Measurements from ENCODE around the gene ACAN.

The ACAN gene

GRCh38 chr15:88803241-88803919, at the start of gene ACAN:
Gene ACAN (plus strand): TSS chr15:88803436. CDS start chr15:88836207, 32,771 bp downstream.
- Histone ChIP-seq H3K4me1 (ENCODE audit: control insufficient read depth in 2 of 2, insufficient read depth in 2 of 2, low read length in 2 of 2) (no peaks in the 10 kb centered on the region), H3K9me3 (ENCODE audit: control insufficient read depth in 2 of 2, low read length in 2 of 2) (no peaks in the 10 kb centered on the region), H3K27me3 (ENCODE audit: control insufficient read depth in 2 of 2, insufficient read depth in 2 of 2, low read length in 2 of 2) (peaks cover 10% of the 10 kb centered on the region in 2 donors), H3K9ac (ENCODE audit: low read depth in 1 of 2, low read length in 2 of 2) (no peak within 1 kb of the TSS), H3K4me3 (ENCODE audit: low read length in 2 of 2) (no peak within 1 kb of the TSS), H3K27ac (ENCODE audit: low read depth in 2 of 2, low read length in 2 of 2) (no peak within 1 kb of the TSS), H3K36me3 (ENCODE audit: control insufficient read depth in 2 of 2, insufficient read depth in 2 of 2, low read length in 2 of 2) (no peaks in the 10 kb centered on the region)

GRCh38 chr15:88756521-88756920, 46.7 kb upstream of the ACAN start:
- Histone ChIP-seq H3K27ac (ENCODE audit: low read depth in 2 of 2, low read length in 2 of 2) (no peak overlapping the region), H3K4me3 (ENCODE audit: low read length in 2 of 2) (no peak overlapping the region), H3K27me3 (ENCODE audit: control insufficient read depth in 2 of 2, insufficient read depth in 2 of 2, low read length in 2 of 2) (no peaks in the 10 kb centered on the region), H3K36me3 (ENCODE audit: control insufficient read depth in 2 of 2, insufficient read depth in 2 of 2, low read length in 2 of 2) (no peaks in the 10 kb centered on the region), H3K9ac (ENCODE audit: low read depth in 1 of 2, low read length in 2 of 2) (no peak overlapping the region), H3K9me3 (ENCODE audit: control insufficient read depth in 2 of 2, low read length in 2 of 2) (no peaks in the 10 kb centered on the region), H3K4me1 (ENCODE audit: control insufficient read depth in 2 of 2, insufficient read depth in 2 of 2, low read length in 2 of 2) (no peaks in the 10 kb centered on the region)

GRCh38 chr15:88756921-88757320, 46.3 kb upstream of the ACAN start:
- no peaks in the 10 kb centered on the region for H3K4me1 ChIP-seq (ENCODE audit: control insufficient read depth in 2 of 2, insufficient read depth in 2 of 2, low read length in 2 of 2)
- H3K4me3 ChIP-seq (ENCODE audit: low read length in 2 of 2): no peak overlapping the region
- no peaks in the 10 kb centered on the region for H3K9me3 ChIP-seq (ENCODE audit: control insufficient read depth in 2 of 2, low read length in 2 of 2)
- no peak overlapping the region for H3K9ac ChIP-seq (ENCODE audit: low read depth in 1 of 2, low read length in 2 of 2)
- H3K27ac ChIP-seq (ENCODE audit: low read depth in 2 of 2, low read length in 2 of 2): no peak overlapping the region
- H3K27me3 ChIP-seq (ENCODE audit: control insufficient read depth in 2 of 2, insufficient read depth in 2 of 2, low read length in 2 of 2): no peaks in the 10 kb centered on the region
- no peaks in the 10 kb centered on the region for H3K36me3 ChIP-seq (ENCODE audit: control insufficient read depth in 2 of 2, insufficient read depth in 2 of 2, low read length in 2 of 2)

- H3K27me3 ChIP-seq (ENCODE audit: control insufficient read depth in 2 of 2, insufficient read depth in 2 of 2, low read length in 2 of 2): no peaks in the 10 kb centered on the region
- H3K27ac ChIP-seq (ENCODE audit: low read depth in 2 of 2, low read length in 2 of 2): no peak overlapping the region
- H3K36me3 ChIP-seq (ENCODE audit: control insufficient read depth in 2 of 2, insufficient read depth in 2 of 2, low read length in 2 of 2): no peaks in the 10 kb centered on the region
- no peaks in the 10 kb centered on the region for H3K9me3 ChIP-seq (ENCODE audit: control insufficient read depth in 2 of 2, low read length in 2 of 2)
- H3K4me3 ChIP-seq (ENCODE audit: low read length in 2 of 2): no peak overlapping the region
- no peak overlapping the region for H3K9ac ChIP-seq (ENCODE audit: low read depth in 1 of 2, low read length in 2 of 2)
- H3K4me1 ChIP-seq (ENCODE audit: control insufficient read depth in 2 of 2, insufficient read depth in 2 of 2, low read length in 2 of 2): no peaks in the 10 kb centered on the region
These were observed 43.4 kb upstream of the ACAN start for GRCh38 chr15:88759872-88760271.

- H3K9me3 ChIP-seq (ENCODE audit: control insufficient read depth in 2 of 2, low read length in 2 of 2): no peaks in the 10 kb centered on the region
- H3K4me3 ChIP-seq (ENCODE audit: low read length in 2 of 2): no peak overlapping the region
- no peak overlapping the region for H3K9ac ChIP-seq (ENCODE audit: low read depth in 1 of 2, low read length in 2 of 2)
- no peaks in the 10 kb centered on the region for H3K36me3 ChIP-seq (ENCODE audit: control insufficient read depth in 2 of 2, insufficient read depth in 2 of 2, low read length in 2 of 2)
- no peak overlapping the region for H3K27ac ChIP-seq (ENCODE audit: low read depth in 2 of 2, low read length in 2 of 2)
- H3K4me1 ChIP-seq (ENCODE audit: control insufficient read depth in 2 of 2, insufficient read depth in 2 of 2, low read length in 2 of 2): no peaks in the 10 kb centered on the region
- H3K27me3 ChIP-seq (ENCODE audit: control insufficient read depth in 2 of 2, insufficient read depth in 2 of 2, low read length in 2 of 2): peaks cover 3 to 6% of the 10 kb centered on the region in 2 donors
These were observed 38.8 kb upstream of the ACAN start for GRCh38 chr15:88764448-88764847.

- H3K9me3 ChIP-seq (ENCODE audit: control insufficient read depth in 2 of 2, low read length in 2 of 2): peaks cover 0 to 2% of the 10 kb centered on the region in 2 donors
- H3K27ac ChIP-seq (ENCODE audit: low read depth in 2 of 2, low read length in 2 of 2): no peak overlapping the region
- no peak overlapping the region for H3K4me3 ChIP-seq (ENCODE audit: low read length in 2 of 2)
- no peaks in the 10 kb centered on the region for H3K36me3 ChIP-seq (ENCODE audit: control insufficient read depth in 2 of 2, insufficient read depth in 2 of 2, low read length in 2 of 2)
- H3K4me1 ChIP-seq (ENCODE audit: control insufficient read depth in 2 of 2, insufficient read depth in 2 of 2, low read length in 2 of 2): no peaks in the 10 kb centered on the region
- peaks cover 3 to 11% of the 10 kb centered on the region in 2 donors for H3K27me3 ChIP-seq (ENCODE audit: control insufficient read depth in 2 of 2, insufficient read depth in 2 of 2, low read length in 2 of 2)
- no peak overlapping the region for H3K9ac ChIP-seq (ENCODE audit: low read depth in 1 of 2, low read length in 2 of 2)
These were observed 38.0 kb upstream of the ACAN start for GRCh38 chr15:88765212-88765611.

GRCh38 chr15:88769161-88769971, 33.9 kb upstream of the ACAN start:
- no peak overlapping the region for H3K4me3 ChIP-seq (ENCODE audit: low read length in 2 of 2)
- no peaks in the 10 kb centered on the region for H3K4me1 ChIP-seq (ENCODE audit: control insufficient read depth in 2 of 2, insufficient read depth in 2 of 2, low read length in 2 of 2)
- H3K27ac ChIP-seq (ENCODE audit: low read depth in 2 of 2, low read length in 2 of 2): no peak overlapping the region
- no peaks in the 10 kb centered on the region for H3K36me3 ChIP-seq (ENCODE audit: control insufficient read depth in 2 of 2, insufficient read depth in 2 of 2, low read length in 2 of 2)
- no peak overlapping the region for H3K9ac ChIP-seq (ENCODE audit: low read depth in 1 of 2, low read length in 2 of 2)
- peaks cover 0 to 2% of the 10 kb centered on the region in 2 donors for H3K9me3 ChIP-seq (ENCODE audit: control insufficient read depth in 2 of 2, low read length in 2 of 2)
- H3K27me3 ChIP-seq (ENCODE audit: control insufficient read depth in 2 of 2, insufficient read depth in 2 of 2, low read length in 2 of 2): peaks cover 3 to 12% of the 10 kb centered on the region in 2 donors

GRCh38 chr15:88775776-88776175, 27.5 kb upstream of the ACAN start:
- Histone ChIP-seq H3K9ac (ENCODE audit: low read depth in 1 of 2, low read length in 2 of 2) (no peak overlapping the region), H3K4me3 (ENCODE audit: low read length in 2 of 2) (no peak overlapping the region), H3K36me3 (ENCODE audit: control insufficient read depth in 2 of 2, insufficient read depth in 2 of 2, low read length in 2 of 2) (no peaks in the 10 kb centered on the region), H3K4me1 (ENCODE audit: control insufficient read depth in 2 of 2, insufficient read depth in 2 of 2, low read length in 2 of 2) (no peaks in the 10 kb centered on the region), H3K27ac (ENCODE audit: low read depth in 2 of 2, low read length in 2 of 2) (no peak overlapping the region), H3K27me3 (ENCODE audit: control insufficient read depth in 2 of 2, insufficient read depth in 2 of 2, low read length in 2 of 2) (no peaks in the 10 kb centered on the region), H3K9me3 (ENCODE audit: control insufficient read depth in 2 of 2, low read length in 2 of 2) (no peaks in the 10 kb centered on the region)

GRCh38 chr15:88776646-88777045, 26.6 kb upstream of the ACAN start:
- no peak overlapping the region for H3K4me3 ChIP-seq (ENCODE audit: low read length in 2 of 2)

GRCh38 chr15:88779944-88780343, 23.3 kb upstream of the ACAN start:
- H3K4me3 ChIP-seq (ENCODE audit: low read length in 2 of 2): no peak overlapping the region
- H3K27ac ChIP-seq (ENCODE audit: low read depth in 2 of 2, low read length in 2 of 2): no peak overlapping the region
- no peak overlapping the region for H3K9ac ChIP-seq (ENCODE audit: low read depth in 1 of 2, low read length in 2 of 2)
- no peaks in the 10 kb centered on the region for H3K27me3 ChIP-seq (ENCODE audit: control insufficient read depth in 2 of 2, insufficient read depth in 2 of 2, low read length in 2 of 2)
- H3K4me1 ChIP-seq (ENCODE audit: control insufficient read depth in 2 of 2, insufficient read depth in 2 of 2, low read length in 2 of 2): no peaks in the 10 kb centered on the region
- H3K9me3 ChIP-seq (ENCODE audit: control insufficient read depth in 2 of 2, low read length in 2 of 2): no peaks in the 10 kb centered on the region
- H3K36me3 ChIP-seq (ENCODE audit: control insufficient read depth in 2 of 2, insufficient read depth in 2 of 2, low read length in 2 of 2): no peaks in the 10 kb centered on the region

More at GRCh38 chr15:88776646-88777045, 26.6 kb upstream of the ACAN start:
- Histone ChIP-seq H3K9ac (ENCODE audit: low read depth in 1 of 2, low read length in 2 of 2) (no peak overlapping the region), H3K27ac (ENCODE audit: low read depth in 2 of 2, low read length in 2 of 2) (no peak overlapping the region), H3K9me3 (ENCODE audit: control insufficient read depth in 2 of 2, low read length in 2 of 2) (no peaks in the 10 kb centered on the region), H3K36me3 (ENCODE audit: control insufficient read depth in 2 of 2, insufficient read depth in 2 of 2, low read length in 2 of 2) (no peaks in the 10 kb centered on the region), H3K27me3 (ENCODE audit: control insufficient read depth in 2 of 2, insufficient read depth in 2 of 2, low read length in 2 of 2) (no peaks in the 10 kb centered on the region), H3K4me1 (ENCODE audit: control insufficient read depth in 2 of 2, insufficient read depth in 2 of 2, low read length in 2 of 2) (no peaks in the 10 kb centered on the region)

Data from mucosa of rectum (tissue), 2 donors.